Neural cell (in vitro differentiated cells): ENCODE results near the gene ZNF385C.

Experiments used
- EP300 ChIP-seq: fragments of 450-650 bp; conservative IDR thresholded peaks from 2 replicates; pipeline ENCODE4 v1.6.1; 2014; ENCODE audit warnings: antibody characterized with exemption, mild to moderate bottlenecking, moderate library complexity; ENCODE audit not compliant: poor library complexity, severe bottlenecking
- EZH2 ChIP-seq: fragments of 200-600, 300-800 bp; shearing (Covaris generic), sonication (generic); IDR thresholded peaks from 2 replicates; pipeline ENCODE4 v1.6.1; 2014; ENCODE audit warnings: antibody characterized with exemption, low read length, borderline replicate concordance, mild to moderate bottlenecking; ENCODE audit not compliant: insufficient read depth, poor library complexity, severe bottlenecking
- MXI1 ChIP-seq: fragments of 450-650 bp; conservative IDR thresholded peaks from 2 replicates; pipeline ENCODE4 v1.6.1; 2014; ENCODE audit warnings: antibody characterized with exemption, mild to moderate bottlenecking; ENCODE audit not compliant: poor library complexity, severe bottlenecking
- POLR2AphosphoS5 ChIP-seq: IDR thresholded peaks from 2 replicates; pipeline ENCODE4 v1.6.1; 2012
- RAD21 ChIP-seq: fragments of 450-650 bp; conservative IDR thresholded peaks from 2 replicates; pipeline ENCODE4 v1.6.1; 2014; ENCODE audit warnings: antibody characterized with exemption, mild to moderate bottlenecking, moderate library complexity
- SMC3 ChIP-seq: fragments of 450-650 bp; conservative IDR thresholded peaks from 2 replicates; pipeline ENCODE4 v1.6.1; 2014; ENCODE audit warnings: antibody characterized with exemption, mild to moderate bottlenecking, moderate library complexity; ENCODE audit not compliant: poor library complexity
- TAF1 ChIP-seq: IDR thresholded peaks from 2 replicates; pipeline ENCODE4 v1.6.1; 2012; ENCODE audit warnings: low read depth
- TF ChIP-seq, protein P1 (sequence below): IDR thresholded peaks from 2 replicates; pipeline ENCODE4 v1.6.1; 2012; ENCODE audit warnings: borderline replicate concordance
- TF ChIP-seq, protein P2 (sequence below): fragments of 450-650 bp; IDR thresholded peaks from 2 replicates; pipeline ENCODE4 v1.5.1; 2014; ENCODE audit warnings: antibody characterized with exemption, mild to moderate bottlenecking, moderate library complexity; ENCODE audit not compliant: poor library complexity, severe bottlenecking

DNA sequence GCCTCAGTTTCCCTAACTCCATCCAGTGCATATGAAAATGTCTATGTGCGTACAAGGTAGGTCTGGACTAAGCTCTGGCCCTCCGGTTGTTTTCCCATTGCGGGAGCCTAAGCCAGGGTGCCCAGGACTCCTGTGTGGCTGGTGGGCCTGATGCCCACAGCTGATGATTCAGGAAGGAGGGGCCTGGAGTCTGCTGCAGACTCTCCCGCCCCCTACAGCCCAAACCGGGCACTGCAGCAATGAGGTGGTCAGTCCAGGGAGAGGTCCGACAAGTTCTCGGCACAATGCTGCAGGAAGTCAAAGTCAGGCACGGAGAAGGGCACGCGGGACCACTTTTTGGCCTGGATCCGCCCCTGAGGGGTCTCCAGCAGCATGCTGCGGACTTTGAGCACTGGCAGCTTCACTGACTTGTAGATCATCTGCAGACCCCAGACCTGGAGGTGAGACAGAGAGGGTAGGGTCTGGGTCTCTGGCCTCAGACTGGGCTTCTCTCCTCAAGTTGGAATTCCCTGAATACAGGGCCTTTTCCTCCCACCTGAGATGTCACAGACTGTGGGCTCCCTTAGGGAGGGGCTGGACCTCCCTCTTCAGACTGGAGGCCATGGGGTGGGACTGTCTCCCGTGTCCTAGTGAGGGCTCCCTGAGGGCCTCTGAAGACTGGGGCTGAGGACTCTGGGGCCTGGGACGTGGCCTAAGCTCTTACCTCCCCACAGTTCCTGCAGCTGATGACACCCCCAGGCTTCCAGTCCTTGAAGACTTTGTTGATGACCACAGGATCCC lies 3.4 kb upstream of the ZNF385C start:
- TF ChIP-seq EP300 = no peak
- TF ChIP-seq, protein P1, sequence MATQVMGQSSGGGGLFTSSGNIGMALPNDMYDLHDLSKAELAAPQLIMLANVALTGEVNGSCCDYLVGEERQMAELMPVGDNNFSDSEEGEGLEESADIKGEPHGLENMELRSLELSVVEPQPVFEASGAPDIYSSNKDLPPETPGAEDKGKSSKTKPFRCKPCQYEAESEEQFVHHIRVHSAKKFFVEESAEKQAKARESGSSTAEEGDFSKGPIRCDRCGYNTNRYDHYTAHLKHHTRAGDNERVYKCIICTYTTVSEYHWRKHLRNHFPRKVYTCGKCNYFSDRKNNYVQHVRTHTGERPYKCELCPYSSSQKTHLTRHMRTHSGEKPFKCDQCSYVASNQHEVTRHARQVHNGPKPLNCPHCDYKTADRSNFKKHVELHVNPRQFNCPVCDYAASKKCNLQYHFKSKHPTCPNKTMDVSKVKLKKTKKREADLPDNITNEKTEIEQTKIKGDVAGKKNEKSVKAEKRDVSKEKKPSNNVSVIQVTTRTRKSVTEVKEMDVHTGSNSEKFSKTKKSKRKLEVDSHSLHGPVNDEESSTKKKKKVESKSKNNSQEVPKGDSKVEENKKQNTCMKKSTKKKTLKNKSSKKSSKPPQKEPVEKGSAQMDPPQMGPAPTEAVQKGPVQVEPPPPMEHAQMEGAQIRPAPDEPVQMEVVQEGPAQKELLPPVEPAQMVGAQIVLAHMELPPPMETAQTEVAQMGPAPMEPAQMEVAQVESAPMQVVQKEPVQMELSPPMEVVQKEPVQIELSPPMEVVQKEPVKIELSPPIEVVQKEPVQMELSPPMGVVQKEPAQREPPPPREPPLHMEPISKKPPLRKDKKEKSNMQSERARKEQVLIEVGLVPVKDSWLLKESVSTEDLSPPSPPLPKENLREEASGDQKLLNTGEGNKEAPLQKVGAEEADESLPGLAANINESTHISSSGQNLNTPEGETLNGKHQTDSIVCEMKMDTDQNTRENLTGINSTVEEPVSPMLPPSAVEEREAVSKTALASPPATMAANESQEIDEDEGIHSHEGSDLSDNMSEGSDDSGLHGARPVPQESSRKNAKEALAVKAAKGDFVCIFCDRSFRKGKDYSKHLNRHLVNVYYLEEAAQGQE = no peak
- peak; percentile 32 for TF ChIP-seq RAD21
- no peak for TF ChIP-seq TAF1
- no peak for TF ChIP-seq EZH2
- TF ChIP-seq, protein P2, sequence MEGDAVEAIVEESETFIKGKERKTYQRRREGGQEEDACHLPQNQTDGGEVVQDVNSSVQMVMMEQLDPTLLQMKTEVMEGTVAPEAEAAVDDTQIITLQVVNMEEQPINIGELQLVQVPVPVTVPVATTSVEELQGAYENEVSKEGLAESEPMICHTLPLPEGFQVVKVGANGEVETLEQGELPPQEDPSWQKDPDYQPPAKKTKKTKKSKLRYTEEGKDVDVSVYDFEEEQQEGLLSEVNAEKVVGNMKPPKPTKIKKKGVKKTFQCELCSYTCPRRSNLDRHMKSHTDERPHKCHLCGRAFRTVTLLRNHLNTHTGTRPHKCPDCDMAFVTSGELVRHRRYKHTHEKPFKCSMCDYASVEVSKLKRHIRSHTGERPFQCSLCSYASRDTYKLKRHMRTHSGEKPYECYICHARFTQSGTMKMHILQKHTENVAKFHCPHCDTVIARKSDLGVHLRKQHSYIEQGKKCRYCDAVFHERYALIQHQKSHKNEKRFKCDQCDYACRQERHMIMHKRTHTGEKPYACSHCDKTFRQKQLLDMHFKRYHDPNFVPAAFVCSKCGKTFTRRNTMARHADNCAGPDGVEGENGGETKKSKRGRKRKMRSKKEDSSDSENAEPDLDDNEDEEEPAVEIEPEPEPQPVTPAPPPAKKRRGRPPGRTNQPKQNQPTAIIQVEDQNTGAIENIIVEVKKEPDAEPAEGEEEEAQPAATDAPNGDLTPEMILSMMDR = peak; percentile 49
- no peak for TF ChIP-seq POLR2AphosphoS5
- TF ChIP-seq MXI1 = no peak
- no peak for TF ChIP-seq SMC3
